IMR-90 (cell line): ENCODE data around the gene IREB2. TPM values are rescaled to one million over a fixed set of nuclear protein-coding genes. Genes with fewer than 3 reads are reported as not detected.

Experiments
- ATAC-seq: fragments of 200-7000 bp; cut with Tn5 transposase; 2 replicates; pipeline ENCODE4 v1.9.1; 2020; ENCODE audit warnings: low read depth, mild to moderate bottlenecking, moderate library complexity
- BruUV-seq: library from RNA; stranded (reverse); fragments of 400-500 nt; replicated peaks from 2 replicates; lab custom pipeline; 2021; lab: Mats Ljungman, UMichigan
- CTCF ChIA-PET: fragments of 300-600 bp; formaldehyde crosslinking; extraction: SDS; loops from one replicate; lab custom pipeline; 2021; ENCODE audit warnings: antibody characterized with exemption; lab: Yijun Ruan, JAX
- POLR2A ChIA-PET: fragments of 300-600 bp; sonication (Branson Sonifier 250); formaldehyde crosslinking; loops from one replicate; lab custom pipeline; 2022; ENCODE audit warnings: antibody characterized with exemption; ENCODE audit not compliant: unreplicated experiment; lab: Charles Lee
- DNase-seq: peaks from one replicate; pipeline ENCODE4 v3.0.0; 2013
- H2AFZ ChIP-seq: replicated peaks from 2 replicates; pipeline ENCODE3; 2013; ENCODE audit warnings: low read length, mild to moderate bottlenecking; ENCODE audit not compliant: poor library complexity
- H2AK5ac ChIP-seq: 2 replicates; pipeline ENCODE4 v1.6.1; 2013; ENCODE audit warnings: low read depth, low read length, inconsistent platforms
- H2AK9ac ChIP-seq: replicated peaks from 2 replicates; pipeline ENCODE3; 2013; ENCODE audit warnings: mild to moderate bottlenecking, low read depth, low read length, moderate library complexity; ENCODE audit not compliant: poor library complexity
- H2BK120ac ChIP-seq: 2 replicates; pipeline ENCODE4 v1.6.1; 2013; ENCODE audit warnings: low read depth, low read length, inconsistent platforms
- H2BK15ac ChIP-seq: 3 replicates; pipeline ENCODE4 v1.6.1; 2013; ENCODE audit warnings: low read depth, low read length, inconsistent platforms
- H2BK20ac ChIP-seq: 2 replicates; pipeline ENCODE4 v1.6.1; 2013; ENCODE audit warnings: low read depth, mild to moderate bottlenecking, inconsistent platforms, low read length, moderate library complexity
- H2BK5ac ChIP-seq: 2 replicates; pipeline ENCODE4 v1.6.1; 2013; ENCODE audit warnings: mild to moderate bottlenecking, low read depth, low read length, inconsistent platforms; ENCODE audit not compliant: poor library complexity, severe bottlenecking
- H3K14ac ChIP-seq: replicated peaks from 2 replicates; pipeline ENCODE4 v1.6.1; 2013; ENCODE audit warnings: low read depth, low read length, inconsistent platforms
- H3K18ac ChIP-seq: 2 replicates; pipeline ENCODE4 v1.6.1; 2013; ENCODE audit warnings: low read depth, low read length, control low read depth
- H3K23ac ChIP-seq: 2 replicates; pipeline ENCODE4 v1.6.1; 2013; ENCODE audit warnings: low read depth, low read length, inconsistent platforms
- H3K27ac ChIP-seq: 2 replicates; pipeline ENCODE4 v1.5.1; 2013; ENCODE audit warnings: mild to moderate bottlenecking, control low read depth, low read length; ENCODE audit not compliant: insufficient read depth
- H3K27me3 ChIP-seq: 2 replicates; pipeline ENCODE4 v1.6.1; 2013; ENCODE audit warnings: low read length; ENCODE audit not compliant: control insufficient read depth, insufficient read depth
- H3K36me3 ChIP-seq: 2 replicates; pipeline ENCODE4 v1.6.1; 2013; ENCODE audit warnings: low read length, mixed read lengths; ENCODE audit not compliant: control insufficient read depth, insufficient read depth
- H3K4ac ChIP-seq: 2 replicates; pipeline ENCODE4 v1.6.1; 2013; ENCODE audit warnings: low read depth, low read length, inconsistent platforms
- H3K4me1 ChIP-seq: 2 replicates; pipeline ENCODE4 v1.6.1; 2013; ENCODE audit warnings: low read length, mixed read lengths; ENCODE audit not compliant: control insufficient read depth, insufficient read depth
- H3K4me2 ChIP-seq: 2 replicates; pipeline ENCODE4 v1.6.1; 2013; ENCODE audit warnings: low read depth, mild to moderate bottlenecking, control low read depth, low read length, moderate library complexity
- H3K4me3 ChIP-seq: 2 replicates; pipeline ENCODE4 v1.5.1; 2013; ENCODE audit warnings: low read depth, mild to moderate bottlenecking, control low read depth, low read length, moderate library complexity; ENCODE audit not compliant: insufficient read depth
- H3K56ac ChIP-seq: 2 replicates; pipeline ENCODE4 v1.6.1; 2013; ENCODE audit warnings: low read length, inconsistent platforms; ENCODE audit not compliant: insufficient read depth; ENCODE audit errors: extremely low read depth
- H3K79me1 ChIP-seq, 2 experiments: 2 replicates each; pipeline ENCODE4 v1.6.1; 2013; ENCODE audit warnings: low read length in 2 of 2, inconsistent platforms in 1 of 2, low read depth in 1 of 2
- H3K9ac ChIP-seq: 2 replicates; pipeline ENCODE4 v1.6.1; 2013; ENCODE audit warnings: low read depth, low read length, control low read depth
- H3K9me1 ChIP-seq: 2 replicates; pipeline ENCODE4 v1.6.1; 2013; ENCODE audit warnings: low read length, inconsistent platforms; ENCODE audit not compliant: insufficient read depth
- H3K9me3 ChIP-seq: 2 replicates; pipeline ENCODE4 v1.6.1; 2013; ENCODE audit warnings: low read length; ENCODE audit not compliant: control insufficient read depth, insufficient read depth
- H4K20me1 ChIP-seq: 2 replicates; pipeline ENCODE4 v1.6.1; 2013; ENCODE audit warnings: low read length, inconsistent platforms; ENCODE audit not compliant: insufficient read depth
- H4K5ac ChIP-seq: 2 replicates; pipeline ENCODE4 v1.6.1; 2013; ENCODE audit warnings: mild to moderate bottlenecking, low read depth, low read length, control low read depth
- H4K8ac ChIP-seq, 2 experiments: 2 replicates each; pipeline ENCODE4 v1.6.1; 2013; ENCODE audit warnings: low read depth in 2 of 2, low read length in 2 of 2, control low read depth in 1 of 2, inconsistent platforms in 1 of 2
- H4K91ac ChIP-seq: 2 replicates; pipeline ENCODE4 v1.6.1; 2013; ENCODE audit warnings: low read depth, low read length, inconsistent platforms; ENCODE audit not compliant: insufficient read depth
- BHLHE40 ChIP-seq: fragments of 150-350 bp; IDR thresholded peaks from 2 replicates; pipeline ENCODE4 v1.6.1; 2016; ENCODE audit warnings: mild to moderate bottlenecking, low read depth, low read length
- CEBPB ChIP-seq: IDR thresholded peaks from 2 replicates; pipeline ENCODE4 v1.6.1; 2012; ENCODE audit warnings: low read depth, low read length, improper control_type of control experiment
- CHD1 ChIP-seq: IDR thresholded peaks from 2 replicates; pipeline ENCODE4 v1.6.1; 2012; ENCODE audit warnings: low read depth, low read length, improper control_type of control experiment
- FOS ChIP-seq: fragments of 150-350 bp; IDR thresholded peaks from 2 replicates; pipeline ENCODE4 v1.6.1; 2016; ENCODE audit warnings: low read depth, low read length
- MAFK ChIP-seq: IDR thresholded peaks from 2 replicates; pipeline ENCODE4 v1.6.1; 2012; ENCODE audit warnings: low read depth, low read length, improper control_type of control experiment
- MAZ ChIP-seq: IDR thresholded peaks from 2 replicates; pipeline ENCODE4 v1.6.1; 2012; ENCODE audit warnings: low read depth, mild to moderate bottlenecking, low read length, improper control_type of control experiment, moderate library complexity, borderline replicate concordance
- MXI1 ChIP-seq: IDR thresholded peaks from 2 replicates; pipeline ENCODE4 v1.6.1; 2012; ENCODE audit warnings: low read depth, mild to moderate bottlenecking, low read length, moderate library complexity, borderline replicate concordance
- NFE2L2 ChIP-seq: fragments of 150-350 bp; IDR thresholded peaks from 2 replicates; pipeline ENCODE4 v1.6.1; 2016; ENCODE audit warnings: low read depth, mild to moderate bottlenecking, low read length
- POLR2A ChIP-seq: IDR thresholded peaks from 2 replicates; pipeline ENCODE4 v1.6.1; 2012; ENCODE audit warnings: mild to moderate bottlenecking, low read depth, low read length
- RAD21 ChIP-seq: IDR thresholded peaks from 2 replicates; pipeline ENCODE4 v1.6.1; 2012; ENCODE audit warnings: low read length, improper control_type of control experiment
- RCOR1 ChIP-seq: IDR thresholded peaks from 2 replicates; pipeline ENCODE4 v1.6.1; 2012; ENCODE audit warnings: mild to moderate bottlenecking, low read length, improper control_type of control experiment; ENCODE audit not compliant: insufficient replicate concordance
- RFX5 ChIP-seq: IDR thresholded peaks from 2 replicates; pipeline ENCODE4 v1.8.0; 2012; ENCODE audit warnings: low read depth, mild to moderate bottlenecking, low read length, moderate library complexity
- SMC3 ChIP-seq: fragments of 150-350 bp; IDR thresholded peaks from 2 replicates; pipeline ENCODE4 v1.6.1; 2016; ENCODE audit warnings: low read depth, mild to moderate bottlenecking, antibody characterized with exemption, low read length, moderate library complexity
- WGBS, 2 experiments: methylation state at CpG; one replicate each; pipeline versions ENCODE4 v1.1.5 to v1.1.7; 2013; ENCODE audit warnings: missing lambda C conversion rate in 2 of 2; ENCODE audit not compliant: insufficient read length in 1 of 2; ENCODE audit errors: extremely low coverage in 2 of 2; 5-methylcytosine and 5-hydroxymethylcytosine counted together
- dilution Hi-C: fragments of 300-500 bp; cut with HindIII; formaldehyde crosslinking; loops from one replicate; pipeline ENCODE4 v1.14.3; 2018; ENCODE audit warnings: low sequenced_read_pairs; ENCODE audit not compliant: unreplicated experiment
- in situ Hi-C: fragments of 300-500 bp; cut with MboI; formaldehyde crosslinking; loops from 3 replicates; pipeline ENCODE4 v1.14.3; 2019; ENCODE audit warnings: low sequenced_read_pairs, inconsistent platforms, mixed read lengths
- intact Hi-C: fragments of 100-400 bp; cut with micrococcal nuclease; formaldehyde crosslinking; loops from 2 replicates; pipeline ENCODE4 v1.10.0; 2022
- polyA plus RNA-seq, 3 experiments: library from polyadenylated mRNA; depleted of rRNA; stranded (reverse); fragments of >200 nt; gene quantifications; 2 replicates each; pipeline ENCODE4 v1.2.3, GENCODE V29; 2012; ENCODE audit warnings: low replicate concordance in 1 of 3
- total RNA-seq: library from RNA; depleted of rRNA; stranded (reverse); fragments of >200 nt; gene quantifications from 2 replicates; pipeline ENCODE4 v1.2.3, GENCODE V29; 2012
- TF ChIP-seq, protein P1 (sequence below): conservative IDR thresholded peaks from 2 replicates; pipeline ENCODE4 v1.5.1; 2012; ENCODE audit warnings: mild to moderate bottlenecking, low read depth, low read length, improper control_type of control experiment
- TF ChIP-seq, protein P2 (sequence below): fragments of 150-350 bp; IDR thresholded peaks from 2 replicates; pipeline ENCODE4 v1.6.1; 2017; ENCODE audit warnings: mild to moderate bottlenecking, antibody characterized with exemption, low read length, low read depth
- TF ChIP-seq, protein P3 (sequence below): fragments of 150-350 bp; IDR thresholded peaks from 2 replicates; pipeline ENCODE4 v1.6.1; 2016; ENCODE audit warnings: low read depth, mild to moderate bottlenecking, low read length, moderate library complexity, borderline replicate concordance

The IREB2 gene
- total and polyA plus RNA-seq, 2 of the 4 experiments (the other 2 are of a cell fraction), result 12.2 to 13.5 TPM

DNA sequence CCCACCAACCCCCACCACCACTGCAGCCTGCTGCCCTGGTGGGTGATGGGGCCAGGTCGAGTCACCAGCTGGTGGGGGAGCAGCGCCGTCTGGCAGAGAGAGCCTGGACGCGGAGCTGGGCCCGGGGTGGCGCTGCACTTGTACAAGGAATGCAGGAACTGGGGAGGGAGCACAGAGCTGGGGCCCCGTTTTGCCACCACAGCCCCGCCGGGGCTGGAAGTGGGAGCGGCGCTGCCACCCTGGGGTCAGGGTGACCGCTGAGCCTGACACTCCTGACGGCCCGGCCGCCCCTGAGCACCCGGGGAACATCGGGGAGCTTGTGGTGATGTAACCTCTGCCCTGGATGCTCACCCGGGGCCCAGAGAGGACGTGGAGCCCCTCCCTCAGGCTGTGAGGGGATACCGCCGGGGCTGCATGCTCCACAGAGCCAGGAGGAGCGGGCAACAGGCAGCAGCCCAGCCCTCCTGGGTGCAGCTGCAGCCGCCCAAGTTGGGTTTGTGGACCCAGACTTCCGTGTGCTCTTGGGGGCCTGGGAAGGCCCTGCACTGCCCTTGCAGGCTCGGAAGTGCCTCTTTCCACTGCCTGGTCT lies 32.6 kb upstream of the IREB2 start:
- no peaks in the 10 kb centered on the region for H3K36me3 ChIP-seq
- H3K18ac ChIP-seq, result no peak overlapping the region
- H4K8ac ChIP-seq, result no peak overlapping the region
- no peak overlapping the region for H3K4ac ChIP-seq
- no peaks in the 10 kb centered on the region for H3K79me1 ChIP-seq
- WGBS, 2 experiments, result 18% methylated on average over 18 of the region's 26 CpGs; no CpG with 5 or more reads in 1 of the 2 experiments
- dilution Hi-C loops, result no loop called here
- no peak overlapping the region for H2BK20ac ChIP-seq
- H2BK120ac ChIP-seq, result no peak overlapping the region
- DNase-seq, result no peak
- H2BK15ac ChIP-seq, result no peak overlapping the region
- no peaks in the 10 kb centered on the region for H4K20me1 ChIP-seq
- H3K9ac ChIP-seq, result no peak overlapping the region
- no peak overlapping the region for H3K56ac ChIP-seq
- peaks cover 28% of the 10 kb centered on the region for H3K27me3 ChIP-seq
- H2AK5ac ChIP-seq, result no peak overlapping the region
- TF ChIP-seq, protein P1, sequence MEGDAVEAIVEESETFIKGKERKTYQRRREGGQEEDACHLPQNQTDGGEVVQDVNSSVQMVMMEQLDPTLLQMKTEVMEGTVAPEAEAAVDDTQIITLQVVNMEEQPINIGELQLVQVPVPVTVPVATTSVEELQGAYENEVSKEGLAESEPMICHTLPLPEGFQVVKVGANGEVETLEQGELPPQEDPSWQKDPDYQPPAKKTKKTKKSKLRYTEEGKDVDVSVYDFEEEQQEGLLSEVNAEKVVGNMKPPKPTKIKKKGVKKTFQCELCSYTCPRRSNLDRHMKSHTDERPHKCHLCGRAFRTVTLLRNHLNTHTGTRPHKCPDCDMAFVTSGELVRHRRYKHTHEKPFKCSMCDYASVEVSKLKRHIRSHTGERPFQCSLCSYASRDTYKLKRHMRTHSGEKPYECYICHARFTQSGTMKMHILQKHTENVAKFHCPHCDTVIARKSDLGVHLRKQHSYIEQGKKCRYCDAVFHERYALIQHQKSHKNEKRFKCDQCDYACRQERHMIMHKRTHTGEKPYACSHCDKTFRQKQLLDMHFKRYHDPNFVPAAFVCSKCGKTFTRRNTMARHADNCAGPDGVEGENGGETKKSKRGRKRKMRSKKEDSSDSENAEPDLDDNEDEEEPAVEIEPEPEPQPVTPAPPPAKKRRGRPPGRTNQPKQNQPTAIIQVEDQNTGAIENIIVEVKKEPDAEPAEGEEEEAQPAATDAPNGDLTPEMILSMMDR, result no peak
- TF ChIP-seq, protein P2, sequence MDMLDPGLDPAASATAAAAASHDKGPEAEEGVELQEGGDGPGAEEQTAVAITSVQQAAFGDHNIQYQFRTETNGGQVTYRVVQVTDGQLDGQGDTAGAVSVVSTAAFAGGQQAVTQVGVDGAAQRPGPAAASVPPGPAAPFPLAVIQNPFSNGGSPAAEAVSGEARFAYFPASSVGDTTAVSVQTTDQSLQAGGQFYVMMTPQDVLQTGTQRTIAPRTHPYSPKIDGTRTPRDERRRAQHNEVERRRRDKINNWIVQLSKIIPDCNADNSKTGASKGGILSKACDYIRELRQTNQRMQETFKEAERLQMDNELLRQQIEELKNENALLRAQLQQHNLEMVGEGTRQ, result no peak
- no peak for TF ChIP-seq BHLHE40
- no peak for TF ChIP-seq MXI1
- no peak for TF ChIP-seq FOS
- TF ChIP-seq NFE2L2, result no peak
- no peak for TF ChIP-seq RFX5
- TF ChIP-seq, protein P3, sequence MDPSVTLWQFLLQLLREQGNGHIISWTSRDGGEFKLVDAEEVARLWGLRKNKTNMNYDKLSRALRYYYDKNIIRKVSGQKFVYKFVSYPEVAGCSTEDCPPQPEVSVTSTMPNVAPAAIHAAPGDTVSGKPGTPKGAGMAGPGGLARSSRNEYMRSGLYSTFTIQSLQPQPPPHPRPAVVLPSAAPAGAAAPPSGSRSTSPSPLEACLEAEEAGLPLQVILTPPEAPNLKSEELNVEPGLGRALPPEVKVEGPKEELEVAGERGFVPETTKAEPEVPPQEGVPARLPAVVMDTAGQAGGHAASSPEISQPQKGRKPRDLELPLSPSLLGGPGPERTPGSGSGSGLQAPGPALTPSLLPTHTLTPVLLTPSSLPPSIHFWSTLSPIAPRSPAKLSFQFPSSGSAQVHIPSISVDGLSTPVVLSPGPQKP, result no peak
- no peak for TF ChIP-seq MAFK
- TF ChIP-seq CHD1, result no peak
- no peak for TF ChIP-seq MAZ
- no peak for TF ChIP-seq RCOR1
- TF ChIP-seq POLR2A, result no peak
- no peak for TF ChIP-seq CEBPB
- no peak for TF ChIP-seq SMC3
- TF ChIP-seq RAD21, result no peak
- no peak overlapping the region for H3K4me2 ChIP-seq
- H3K9me1 ChIP-seq, result no peaks in the 10 kb centered on the region; the same call in 1 of the 2 replicates
- ATAC-seq, result no peak
- no peak overlapping the region for H2AFZ ChIP-seq
- ChIA-PET POLR2A (no interaction called here), CTCF (no interaction called here)
- H3K4me1 ChIP-seq, result no peaks in the 10 kb centered on the region
- H3K14ac ChIP-seq, result no peak overlapping the region
- H3K4me3 ChIP-seq, result no peak overlapping the region
- no peak overlapping the region for H2AK9ac ChIP-seq
- H3K27ac ChIP-seq, result no peak overlapping the region
- intact Hi-C loops, result no loop called here
- no peak overlapping the region for H4K91ac ChIP-seq
- BruUV-seq, result no TSS peak
- no peak overlapping the region for H4K5ac ChIP-seq
- no peak overlapping the region for H3K23ac ChIP-seq
- H3K9me3 ChIP-seq, result no peaks in the 10 kb centered on the region
- in situ Hi-C loops, result no loop called here
- no peak overlapping the region for H2BK5ac ChIP-seq
